ENCODE measurements around the gene IGF2R.
A peak's percentile ranks its signal among the peaks of the same experiment; 100 is the strongest.

The IGF2R gene

GRCh38 chr6:160060221-160060620 lies 91.3 kb downstream of the IGF2R start:
- no peak overlapping the region for H3K4me3 ChIP-seq (ENCODE audit: low read length)
- no peak for DNase-seq (ENCODE audit: low read depth)
- TF ChIP-seq CTCF (IDR thresholded peaks at IDR 0.05; ENCODE audit: insufficient read depth, low read depth, low read length, missing control alignments) = no peak

GRCh38 chr6:160060920-160061447 lies 92.1 kb downstream of the IGF2R start:
- no peak for TF ChIP-seq CTCF (IDR thresholded peaks at IDR 0.05; ENCODE audit: insufficient read depth, low read depth, low read length, missing control alignments)
- no peak for DNase-seq (ENCODE audit: low read depth)
- no peak overlapping the region for H3K4me3 ChIP-seq (ENCODE audit: low read length)

GRCh38 chr6:160063771-160064413 lies 95.0 kb downstream of the IGF2R start:
- DNase-seq (ENCODE audit: low read depth) = no peak
- TF ChIP-seq CTCF (IDR thresholded peaks at IDR 0.05; ENCODE audit: insufficient read depth, low read depth, low read length, missing control alignments) = no peak
- H3K4me3 ChIP-seq (ENCODE audit: low read length) = no peak overlapping the region

GRCh38 chr6:160065200-160065599 lies 96.3 kb downstream of the IGF2R start:
- DNase-seq (ENCODE audit: low read depth) = peak; percentile 9
- H3K4me3 ChIP-seq (ENCODE audit: low read length) = no peak overlapping the region
- no peak for TF ChIP-seq CTCF (IDR thresholded peaks at IDR 0.05; ENCODE audit: insufficient read depth, low read depth, low read length, missing control alignments)

GRCh38 chr6:160067564-160067963 lies 98.7 kb downstream of the IGF2R start:
- TF ChIP-seq CTCF (IDR thresholded peaks at IDR 0.05; ENCODE audit: insufficient read depth, low read depth, low read length, missing control alignments) = no peak
- H3K4me3 ChIP-seq (ENCODE audit: low read length) = no peak overlapping the region

GRCh38 chr6:160068346-160068745 lies 99.5 kb downstream of the IGF2R start:
- no peak for TF ChIP-seq CTCF (IDR thresholded peaks at IDR 0.05; ENCODE audit: insufficient read depth, low read depth, low read length, missing control alignments)
- DNase-seq (ENCODE audit: low read depth) = no peak
- H3K4me3 ChIP-seq (ENCODE audit: low read length) = no peak overlapping the region

More at GRCh38 chr6:160067564-160067963, 98.7 kb downstream of the IGF2R start:
- DNase-seq (ENCODE audit: low read depth) = no peak

- no peak for DNase-seq (ENCODE audit: low read depth)
- no peak for TF ChIP-seq CTCF (IDR thresholded peaks at IDR 0.05; ENCODE audit: insufficient read depth, low read depth, low read length, missing control alignments)
- no peak overlapping the region for H3K4me3 ChIP-seq (ENCODE audit: low read length)
Measured at GRCh38 chr6:160069050-160069454, 100.2 kb downstream of the IGF2R start.
